HepG2 (cell line): ENCODE data around the gene KIAA0232. TPM values are rescaled to one million over a fixed set of nuclear protein-coding genes. Genes with fewer than 3 reads are reported as not detected.

Experiments used
- ARNTL ChIP-seq: sonication (generic); formaldehyde crosslinking; IDR thresholded peaks from 2 replicates; pipeline ENCODE4 v1.4.0; 2020; ENCODE audit warnings: mild to moderate bottlenecking, missing genetic modification reagents
- DZIP1 ChIP-seq: sonication (generic); formaldehyde crosslinking; IDR thresholded peaks from 2 replicates; pipeline ENCODE4 v1.5.0; 2020; ENCODE audit warnings: mild to moderate bottlenecking, missing genetic modification reagents
- GATAD1 ChIP-seq: IDR thresholded peaks from 2 replicates; pipeline ENCODE4 v1.6.1; 2016; ENCODE audit warnings: missing genetic modification reagents, missing compliant biosample characterization
- HDAC2 ChIP-seq: sonication (generic); formaldehyde crosslinking; IDR thresholded peaks from 2 replicates; pipeline ENCODE4 v1.4.0; 2020; ENCODE audit warnings: missing genetic modification reagents
- HMGXB3 ChIP-seq: sonication (generic); formaldehyde crosslinking; IDR thresholded peaks from 2 replicates; pipeline ENCODE4 v1.4.0; 2020; ENCODE audit warnings: missing genetic modification reagents, borderline replicate concordance
- KLF13 ChIP-seq: sonication (generic); formaldehyde crosslinking; IDR thresholded peaks from 2 replicates; pipeline ENCODE4 v1.4.0; 2020; ENCODE audit warnings: mild to moderate bottlenecking, missing genetic modification reagents
- MATR3 ChIP-seq: sonication (generic); formaldehyde crosslinking; IDR thresholded peaks from 2 replicates; pipeline ENCODE4 v1.4.0; 2020; ENCODE audit warnings: missing genetic modification reagents
- NFE2L2 ChIP-seq: fragments of 150-350 bp; IDR thresholded peaks from 2 replicates; pipeline ENCODE4 v1.6.1; 2014; ENCODE audit warnings: low read length
- NFKB2 ChIP-seq: sonication (generic); formaldehyde crosslinking; IDR thresholded peaks from 2 replicates; pipeline ENCODE4 v1.4.0; 2020; ENCODE audit warnings: missing genetic modification reagents, borderline replicate concordance
- RXRB ChIP-seq: IDR thresholded peaks from 2 replicates; pipeline ENCODE4 v1.6.1; 2016; ENCODE audit warnings: borderline replicate concordance, missing genetic modification reagents, missing compliant biosample characterization
- XBP1 ChIP-seq: sonication (generic); formaldehyde crosslinking; IDR thresholded peaks from 2 replicates; pipeline ENCODE4 v1.5.0; 2020; ENCODE audit warnings: missing genetic modification reagents
- ZNF136 ChIP-seq: sonication (generic); formaldehyde crosslinking; IDR thresholded peaks from 2 replicates; pipeline ENCODE4 v1.8.1; 2022; ENCODE audit warnings: low read depth, mild to moderate bottlenecking, moderate library complexity, missing genetic modification reagents
- ZNF292 ChIP-seq: sonication (generic); formaldehyde crosslinking; IDR thresholded peaks from 2 replicates; pipeline ENCODE4 v1.8.1; 2022; ENCODE audit warnings: mild to moderate bottlenecking, low read depth, missing genetic modification reagents, borderline replicate concordance
- polyA plus RNA-seq, 8 experiments: library from polyadenylated mRNA; depleted of rRNA in 3 of 8; stranded (reverse) in 7 of 8; unstranded in 1 of 8; fragments of >200 nt; fragmentation: Illumina TruSeq in 4 of 8; extraction: Trizol in 4 of 8; gene quantifications; 2 replicates each; pipeline versions ENCODE4 v1.2.1 to v1.2.3, GENCODE V29; 2011 to 2016; ENCODE audit warnings: low read depth in 4 of 8, missing spikeins in 1 of 8, mixed read lengths in 1 of 8; ENCODE audit not compliant: insufficient read depth in 1 of 8
- total RNA-seq, 5 experiments: library from RNA; depleted of rRNA; stranded (reverse); fragments of >200 nt; fragmentation: Illumina TruSeq; extraction: Trizol; gene quantifications; 2 replicates each; pipeline ENCODE4 v1.2.3, GENCODE V29; 2016; ENCODE audit warnings: low read depth in 1 of 5
- TF ChIP-seq, protein P1 (sequence below), 2 experiments: sonication (generic) in 1 of 2; formaldehyde crosslinking in 1 of 2; IDR thresholded peaks; 2 replicates each; pipeline versions ENCODE4 v1.6.1 to v1.9.0; 2014 to 2022; ENCODE audit warnings: antibody characterized with exemption in 1 of 2, borderline replicate concordance in 1 of 2, inconsistent platforms in 1 of 2, low read depth in 1 of 2, missing genetic modification reagents in 1 of 2
- TF ChIP-seq, protein P2 (sequence below): sonication (generic); formaldehyde crosslinking; conservative IDR thresholded peaks from 2 replicates; pipeline ENCODE4 v1.4.0; 2020; ENCODE audit warnings: missing genetic modification reagents

KIAA0232 gene
- total and polyA plus RNA-seq, 2 of the 13 experiments (the other 11 are each of a cell fraction or from before 2014, with no cell fraction given), result 7.8 to 17.1 TPM

GRCh38 chr4:6755088-6755753, 27.3 kb upstream of the KIAA0232 start (continued):
- TF ChIP-seq, protein P1, sequence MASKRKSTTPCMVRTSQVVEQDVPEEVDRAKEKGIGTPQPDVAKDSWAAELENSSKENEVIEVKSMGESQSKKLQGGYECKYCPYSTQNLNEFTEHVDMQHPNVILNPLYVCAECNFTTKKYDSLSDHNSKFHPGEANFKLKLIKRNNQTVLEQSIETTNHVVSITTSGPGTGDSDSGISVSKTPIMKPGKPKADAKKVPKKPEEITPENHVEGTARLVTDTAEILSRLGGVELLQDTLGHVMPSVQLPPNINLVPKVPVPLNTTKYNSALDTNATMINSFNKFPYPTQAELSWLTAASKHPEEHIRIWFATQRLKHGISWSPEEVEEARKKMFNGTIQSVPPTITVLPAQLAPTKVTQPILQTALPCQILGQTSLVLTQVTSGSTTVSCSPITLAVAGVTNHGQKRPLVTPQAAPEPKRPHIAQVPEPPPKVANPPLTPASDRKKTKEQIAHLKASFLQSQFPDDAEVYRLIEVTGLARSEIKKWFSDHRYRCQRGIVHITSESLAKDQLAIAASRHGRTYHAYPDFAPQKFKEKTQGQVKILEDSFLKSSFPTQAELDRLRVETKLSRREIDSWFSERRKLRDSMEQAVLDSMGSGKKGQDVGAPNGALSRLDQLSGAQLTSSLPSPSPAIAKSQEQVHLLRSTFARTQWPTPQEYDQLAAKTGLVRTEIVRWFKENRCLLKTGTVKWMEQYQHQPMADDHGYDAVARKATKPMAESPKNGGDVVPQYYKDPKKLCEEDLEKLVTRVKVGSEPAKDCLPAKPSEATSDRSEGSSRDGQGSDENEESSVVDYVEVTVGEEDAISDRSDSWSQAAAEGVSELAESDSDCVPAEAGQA (IDR thresholded peaks at IDR 0.05; ENCODE audit: low read depth), result no peak
- TF ChIP-seq, protein P1 (CRISPR knock-in tag; IDR thresholded peaks at IDR 0.05; ENCODE audit: borderline replicate concordance), result no peak
- TF ChIP-seq HMGXB3 (CRISPR knock-in tag) (0 out of 2 replicates have a peak, but pooled peaks have one; percentile 55), NFE2L2 (no peak), ARNTL (CRISPR knock-in tag) (peak; percentile 99), GATAD1 (CRISPR knock-in tag) (peak; percentile 76), NFKB2 (no peak; the same call in 1 of the 2 replicates), XBP1 (CRISPR knock-in tag) (no peak), ZNF136 (no peak), HDAC2 (CRISPR knock-in tag) (peak; percentile 97), MATR3 (no peak), DZIP1 (CRISPR knock-in tag) (no peak), RXRB (CRISPR knock-in tag) (peak; percentile 98), KLF13 (CRISPR knock-in tag) (no peak), ZNF292 (CRISPR knock-in tag) (peak; percentile 94; the same call in 1 of the 2 replicates)
- TF ChIP-seq, protein P2, sequence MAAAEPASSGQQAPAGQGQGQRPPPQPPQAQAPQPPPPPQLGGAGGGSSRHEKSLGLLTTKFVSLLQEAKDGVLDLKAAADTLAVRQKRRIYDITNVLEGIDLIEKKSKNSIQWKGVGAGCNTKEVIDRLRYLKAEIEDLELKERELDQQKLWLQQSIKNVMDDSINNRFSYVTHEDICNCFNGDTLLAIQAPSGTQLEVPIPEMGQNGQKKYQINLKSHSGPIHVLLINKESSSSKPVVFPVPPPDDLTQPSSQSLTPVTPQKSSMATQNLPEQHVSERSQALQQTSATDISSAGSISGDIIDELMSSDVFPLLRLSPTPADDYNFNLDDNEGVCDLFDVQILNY, result no peak
